SU-DHL-6 (cell line): Measurements from ENCODE around the gene DMAP1.
A peak's percentile ranks its signal among the peaks of the same experiment; 100 is the strongest.

Experiments used
- H2AFZ ChIP-seq: fragments of 200-600 bp; sonication (generic); 2 replicates; pipeline ENCODE4 v1.6.1; 2014; ENCODE audit warnings: low read depth, mild to moderate bottlenecking, moderate library complexity, mixed read lengths, antibody characterized with exemption, low read length; ENCODE audit not compliant: severe bottlenecking
- H3F3A ChIP-seq: fragments of 200-600 bp; shearing (Covaris generic); 2 replicates; pipeline ENCODE4 v1.6.0; 2016; ENCODE audit warnings: antibody characterized with exemption, mild to moderate bottlenecking; ENCODE audit not compliant: insufficient read depth
- H3K27ac ChIP-seq: fragments of 200-600 bp; sonication (generic); 2 replicates; pipeline ENCODE4 v1.5.1; 2016; ENCODE audit warnings: low read depth, mild to moderate bottlenecking, low read length, moderate library complexity, mixed read lengths
- H3K27me3 ChIP-seq: fragments of 200-600 bp; sonication (generic), shearing (Covaris generic); 2 replicates; pipeline ENCODE4 v1.6.0; 2014; ENCODE audit warnings: mild to moderate bottlenecking, low read length
- H3K36me3 ChIP-seq: fragments of 200-600 bp; sonication (generic); 2 replicates; pipeline ENCODE4 v1.6.1; 2014; ENCODE audit warnings: mild to moderate bottlenecking, low read length, mixed read lengths
- H3K4me2 ChIP-seq: fragments of 300-600, 200-600 bp; shearing (Covaris generic), sonication (generic); 2 replicates; pipeline ENCODE4 v1.6.0; 2014; ENCODE audit warnings: low read length, low read depth, mild to moderate bottlenecking; ENCODE audit not compliant: poor library complexity, severe bottlenecking
- H3K4me3 ChIP-seq: fragments of 200-600 bp; sonication (generic); 2 replicates; pipeline ENCODE4 v1.5.1; 2014; ENCODE audit warnings: antibody characterized with exemption, low read length, mild to moderate bottlenecking, mixed read lengths; ENCODE audit not compliant: insufficient read depth, poor library complexity, severe bottlenecking
- H3K79me2 ChIP-seq: fragments of 200-600 bp; sonication (generic); 2 replicates; pipeline ENCODE4 v1.6.1; 2014; ENCODE audit warnings: mild to moderate bottlenecking, low read length, moderate library complexity; ENCODE audit not compliant: insufficient read depth
- H3K9ac ChIP-seq: fragments of 200-600 bp; sonication (generic); 2 replicates; pipeline ENCODE4 v1.7.0; 2014; ENCODE audit warnings: mild to moderate bottlenecking, low read length
- H3K9me2 ChIP-seq: fragments of 200-600 bp; sonication (generic); replicated peaks from 2 replicates; pipeline ENCODE4 v1.6.1; 2014; ENCODE audit warnings: low read length; ENCODE audit not compliant: insufficient read depth
- H3K9me3 ChIP-seq: fragments of 200-600 bp; sonication (generic); 2 replicates; pipeline ENCODE4 v1.6.1; 2014; ENCODE audit warnings: low read length, mixed read lengths; ENCODE audit not compliant: insufficient read depth
- H4K20me1 ChIP-seq: fragments of 200-600 bp; sonication (generic); 2 replicates; pipeline ENCODE4 v1.6.1; 2014; ENCODE audit warnings: low read depth, mild to moderate bottlenecking, antibody characterized with exemption, low read length, moderate library complexity, mixed read lengths
- CTCF ChIP-seq: fragments of 200-600 bp; sonication (generic); IDR thresholded peaks from one replicate; pipeline ENCODE4 v1.5.1; 2017; ENCODE audit warnings: antibody characterized with exemption, mild to moderate bottlenecking, low read length, moderate library complexity; ENCODE audit not compliant: insufficient read depth, poor library complexity, severe bottlenecking
- EZH2phosphoT487 ChIP-seq: fragments of 200-600 bp; sonication (generic), shearing (Covaris generic); conservative IDR thresholded peaks from 2 replicates; pipeline ENCODE4 v1.6.1; 2018; ENCODE audit warnings: mild to moderate bottlenecking, antibody characterized with exemption, low read length, moderate library complexity, mixed read lengths

Gene DMAP1

GRCh38 chr1:44210595-44210994, 2.7 kb upstream of the DMAP1 start:
- no peak for TF ChIP-seq CTCF
- no peak for TF ChIP-seq EZH2phosphoT487

GRCh38 chr1:44212355-44213221, 683 bp upstream of the DMAP1 start:
- Histone ChIP-seq H4K20me1 (no peaks in the 10 kb centered on the region), H3K36me3 (no peaks in the 10 kb centered on the region), H3K79me2 (peaks cover 9% of the 10 kb centered on the region; the same call in 1 of the 2 replicates), H3K9ac (peak overlapping the region; percentile 77), H3K4me2 (peak overlapping the region; percentile 79), H3K27me3 (no peaks in the 10 kb centered on the region), H2AFZ (peak overlapping the region; percentile 88), H3K27ac (no peak overlapping the region), H3K4me3 (peak overlapping the region; percentile 96), H3K9me2 (no peaks in the 10 kb centered on the region), H3F3A (no peaks in the 10 kb centered on the region), H3K9me3 (no peaks in the 10 kb centered on the region)
- no peak for TF ChIP-seq CTCF
- TF ChIP-seq EZH2phosphoT487 = no peak

More at GRCh38 chr1:44210595-44210994, 2.7 kb upstream of the DMAP1 start:
- no peaks in the 10 kb centered on the region for H3K9me2 ChIP-seq
- H3F3A ChIP-seq = no peaks in the 10 kb centered on the region
- no peak overlapping the region for H2AFZ ChIP-seq
- no peak overlapping the region for H3K9ac ChIP-seq
- H3K79me2 ChIP-seq = peaks cover 9% of the 10 kb centered on the region; the same call in 1 of the 2 replicates
- H3K4me3 ChIP-seq = no peak overlapping the region
- no peak overlapping the region for H3K27ac ChIP-seq
- no peak overlapping the region for H3K4me2 ChIP-seq
- no peaks in the 10 kb centered on the region for H3K27me3 ChIP-seq
- no peaks in the 10 kb centered on the region for H4K20me1 ChIP-seq
- no peaks in the 10 kb centered on the region for H3K36me3 ChIP-seq
- no peaks in the 10 kb centered on the region for H3K9me3 ChIP-seq

GRCh38 chr1:44217809-44218410, 4.6 kb downstream of the DMAP1 start:
- no peaks in the 10 kb centered on the region for H3F3A ChIP-seq
- no peak overlapping the region for H3K27ac ChIP-seq
- H3K9ac ChIP-seq = no peak overlapping the region
- TF ChIP-seq EZH2phosphoT487 (no peak), CTCF (peak; percentile 87)
- no peak overlapping the region for H2AFZ ChIP-seq
- no peak overlapping the region for H3K4me2 ChIP-seq
- no peak overlapping the region for H3K4me3 ChIP-seq
- H3K9me3 ChIP-seq = no peaks in the 10 kb centered on the region
- no peaks in the 10 kb centered on the region for H3K27me3 ChIP-seq
- H3K79me2 ChIP-seq = peaks cover 9% of the 10 kb centered on the region; the same call in 1 of the 2 replicates
- no peaks in the 10 kb centered on the region for H3K36me3 ChIP-seq
- no peaks in the 10 kb centered on the region for H3K9me2 ChIP-seq
- no peaks in the 10 kb centered on the region for H4K20me1 ChIP-seq
